Stimulated activated CD8-positive, alpha-beta memory T cell treated with anti-CD3 and anti-CD28 coated beads, Interleukin-15, amount 100 ng/mL, for 1 hour (primary cell): ENCODE data around the gene SRSF3.
"Not testable (repeated sequence)": the region's sequence is repeated elsewhere in the genome, so short reads cannot be mapped to it uniquely, and the experiment has no call there.

Experiments used
- DNase-seq: peaks from one replicate; pipeline ENCODE4 v3.0.0-alpha.2; 2020; ENCODE audit warnings: low read depth

SRSF3 gene

GRCh38 chr6:36649701-36650484, 55.7 kb downstream of the SRSF3 start:
- DNase-seq, result no peak

- no peak for DNase-seq
These were observed 56.8 kb downstream of the SRSF3 start for GRCh38 chr6:36650848-36651478.

GRCh38 chr6:36651659-36652379, 57.7 kb downstream of the SRSF3 start:
- DNase-seq, result no peak

GRCh38 chr6:36654469-36654868, 60.3 kb downstream of the SRSF3 start:
- not testable (repeated sequence) for DNase-seq
